ENCODE data around the gene DUSP1.

Gene DUSP1

GRCh38 chr5:172782169-172783039 lies 11.4 kb upstream of the DUSP1 start:
- no peak for DNase-seq

- DNase-seq = no peak
These were observed 8.8 kb upstream of the DUSP1 start for GRCh38 chr5:172779691-172780341.

GRCh38 chr5:172777881-172778814 lies 7.2 kb upstream of the DUSP1 start:
- DNase-seq = no peak

GRCh38 chr5:172776235-172776594 lies 5.2 kb upstream of the DUSP1 start:
- no peak for DNase-seq

- DNase-seq = no peak
These were observed 4.6 kb upstream of the DUSP1 start for GRCh38 chr5:172775326-172776234.

- no peak for DNase-seq
These were observed 3.7 kb upstream of the DUSP1 start for GRCh38 chr5:172774561-172775315.

- DNase-seq = no peak
These were observed 2.8 kb upstream of the DUSP1 start for GRCh38 chr5:172773481-172774469.

- DNase-seq = peak in 41 of 56 donors; percentile 36 to 81 (median 64)
These were observed 1.3 kb upstream of the DUSP1 start for GRCh38 chr5:172772112-172772906.

GRCh38 chr5:172771439-172772111 lies 580 bp upstream of the DUSP1 start:
- DNase-seq = peak in 14 of 56 donors; percentile 39 to 80 (median 70)

- DNase-seq = peak in 4 of 56 donors; percentile 70 to 79 (median 71)
These were observed 671 bp downstream of the DUSP1 start for GRCh38 chr5:172770374-172770674.

- DNase-seq = peak in 1 of 56 donors; percentile 59
These were observed 1.2 kb downstream of the DUSP1 start for GRCh38 chr5:172769616-172770373.

- DNase-seq = no peak
These were observed 1.7 kb downstream of the DUSP1 start for GRCh38 chr5:172769342-172769615.

- DNase-seq = peak in 1 of 56 donors; percentile 19
These were observed 2.2 kb downstream of the DUSP1 start for GRCh38 chr5:172768573-172769341.

GRCh38 chr5:172768098-172768572 lies 2.9 kb downstream of the DUSP1 start:
- no peak for DNase-seq

GRCh38 chr5:172766287-172767108 lies 4.5 kb downstream of the DUSP1 start:
- DNase-seq = peak in 47 of 56 donors; percentile 24 to 79 (median 53)

All from amygdala (tissue), 56 donors.